ENCODE measurements around the gene TBX3.

- TF ChIP-seq CEBPB (IDR thresholded peaks at IDR 0.05), result no peak
- TF ChIP-seq KDM1A (IDR thresholded peaks at IDR 0.05; ENCODE audit: low read depth), result no peak
- TF ChIP-seq, protein P1, sequence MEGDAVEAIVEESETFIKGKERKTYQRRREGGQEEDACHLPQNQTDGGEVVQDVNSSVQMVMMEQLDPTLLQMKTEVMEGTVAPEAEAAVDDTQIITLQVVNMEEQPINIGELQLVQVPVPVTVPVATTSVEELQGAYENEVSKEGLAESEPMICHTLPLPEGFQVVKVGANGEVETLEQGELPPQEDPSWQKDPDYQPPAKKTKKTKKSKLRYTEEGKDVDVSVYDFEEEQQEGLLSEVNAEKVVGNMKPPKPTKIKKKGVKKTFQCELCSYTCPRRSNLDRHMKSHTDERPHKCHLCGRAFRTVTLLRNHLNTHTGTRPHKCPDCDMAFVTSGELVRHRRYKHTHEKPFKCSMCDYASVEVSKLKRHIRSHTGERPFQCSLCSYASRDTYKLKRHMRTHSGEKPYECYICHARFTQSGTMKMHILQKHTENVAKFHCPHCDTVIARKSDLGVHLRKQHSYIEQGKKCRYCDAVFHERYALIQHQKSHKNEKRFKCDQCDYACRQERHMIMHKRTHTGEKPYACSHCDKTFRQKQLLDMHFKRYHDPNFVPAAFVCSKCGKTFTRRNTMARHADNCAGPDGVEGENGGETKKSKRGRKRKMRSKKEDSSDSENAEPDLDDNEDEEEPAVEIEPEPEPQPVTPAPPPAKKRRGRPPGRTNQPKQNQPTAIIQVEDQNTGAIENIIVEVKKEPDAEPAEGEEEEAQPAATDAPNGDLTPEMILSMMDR (IDR thresholded peaks at IDR 0.05), result no peak
- no peak for TF ChIP-seq RFX5 (IDR thresholded peaks at IDR 0.05)
- TF ChIP-seq, protein P2, sequence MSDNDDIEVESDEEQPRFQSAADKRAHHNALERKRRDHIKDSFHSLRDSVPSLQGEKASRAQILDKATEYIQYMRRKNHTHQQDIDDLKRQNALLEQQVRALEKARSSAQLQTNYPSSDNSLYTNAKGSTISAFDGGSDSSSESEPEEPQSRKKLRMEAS (IDR thresholded peaks at IDR 0.05), result no peak
- TF ChIP-seq HDAC2 (IDR thresholded peaks at IDR 0.05), result no peak
- no peak for TF ChIP-seq RCOR1 (IDR thresholded peaks at IDR 0.05; ENCODE audit: low read depth, low read length)
- TF ChIP-seq CHD4 (IDR thresholded peaks at IDR 0.05; ENCODE audit: borderline replicate concordance), result no peak
These were observed 5.3 kb downstream of the TBX3 start for GRCh38 chr12:114678718-114679117.

All from A549 (cell line).